GM19395 (cell line): Measurements from ENCODE around the gene SAMD7.
A peak's percentile ranks its signal among the peaks of the same experiment; 100 is the strongest.

ENCODE experiments used
- ATAC-seq: cut with Tn5 transposase; IDR thresholded peaks from one replicate; pipeline ENCODE4 v1.9.1; 2021; ENCODE audit warnings: mild to moderate bottlenecking, moderate library complexity; ENCODE audit not compliant: unreplicated experiment

Gene SAMD7

GRCh38 chr3:169907944-169908343, 3.4 kb upstream of the SAMD7 start:
- no peak for ATAC-seq

- no peak for ATAC-seq
Measured at GRCh38 chr3:169913323-169913722, 2.0 kb downstream of the SAMD7 start.

- no peak for ATAC-seq
Measured at GRCh38 chr3:169914321-169914720, 2.9 kb downstream of the SAMD7 start.

GRCh38 chr3:169923189-169923588, 11.8 kb downstream of the SAMD7 start:
- ATAC-seq: no peak

DNA sequence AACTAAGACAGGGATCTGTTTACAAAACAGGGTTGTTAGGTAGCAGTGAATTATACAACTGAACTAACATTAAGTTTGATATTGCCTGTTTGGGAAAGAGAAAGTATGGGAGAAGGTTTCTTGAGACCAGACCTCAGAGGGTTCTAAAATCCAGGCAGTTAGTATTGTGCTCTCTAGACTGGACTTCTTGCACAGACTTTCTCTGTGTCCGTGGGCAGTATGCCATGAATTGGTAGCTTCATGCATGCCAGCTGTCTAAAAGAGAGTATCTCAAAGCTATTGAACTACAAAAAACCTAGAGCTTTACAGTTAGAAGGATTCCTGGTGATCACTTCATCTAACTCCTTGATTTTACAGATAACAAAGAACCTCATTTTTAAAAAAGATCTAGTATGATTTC, 12.5 kb downstream of the SAMD7 start:
- ATAC-seq: no peak

GRCh38 chr3:169929830-169930519, 18.6 kb downstream of the SAMD7 start:
- no peak for ATAC-seq

DNA sequence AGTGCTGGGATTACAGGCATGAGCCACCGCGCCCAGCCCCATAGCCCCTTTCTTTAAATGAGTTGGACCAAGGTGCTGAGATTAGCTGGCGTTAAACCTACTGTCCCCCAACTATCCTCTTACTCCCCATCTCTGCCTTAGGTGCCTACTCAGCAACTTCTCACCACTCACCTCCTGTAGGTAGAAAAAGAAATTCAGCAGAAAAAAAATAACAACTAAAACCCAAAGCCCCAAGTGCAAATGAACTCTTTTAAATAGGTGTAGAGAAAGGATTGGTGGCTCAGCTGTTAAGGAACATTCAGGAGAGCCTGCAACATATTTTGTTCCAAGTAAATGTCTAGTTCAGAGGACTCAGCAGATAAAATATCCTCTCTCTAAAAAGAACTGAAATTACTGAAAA, 19.5 kb downstream of the SAMD7 start:
- ATAC-seq: no peak

- peak; percentile 97 for ATAC-seq
Measured at GRCh38 chr3:169931747-169932520, 20.6 kb downstream of the SAMD7 start.

DNA sequence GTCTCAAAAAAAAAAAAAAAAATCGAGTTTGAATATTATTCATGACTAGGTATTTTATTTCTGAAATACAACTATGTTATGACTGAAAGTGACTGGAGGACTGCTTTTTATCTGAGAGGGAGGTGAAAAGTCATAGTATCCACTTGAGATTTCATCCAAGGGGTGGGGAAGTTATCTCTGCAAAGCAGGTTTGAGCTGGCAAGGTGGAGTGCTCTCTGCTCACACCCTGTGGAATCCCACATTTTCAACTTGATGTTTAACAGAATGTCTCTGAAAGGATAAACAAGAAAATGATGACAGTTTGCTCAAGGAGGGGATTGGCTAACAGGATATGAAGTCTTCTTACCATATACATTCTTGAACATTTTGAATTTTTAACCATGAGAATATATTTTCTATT, 27.9 kb downstream of the SAMD7 start:
- no peak for ATAC-seq

DNA sequence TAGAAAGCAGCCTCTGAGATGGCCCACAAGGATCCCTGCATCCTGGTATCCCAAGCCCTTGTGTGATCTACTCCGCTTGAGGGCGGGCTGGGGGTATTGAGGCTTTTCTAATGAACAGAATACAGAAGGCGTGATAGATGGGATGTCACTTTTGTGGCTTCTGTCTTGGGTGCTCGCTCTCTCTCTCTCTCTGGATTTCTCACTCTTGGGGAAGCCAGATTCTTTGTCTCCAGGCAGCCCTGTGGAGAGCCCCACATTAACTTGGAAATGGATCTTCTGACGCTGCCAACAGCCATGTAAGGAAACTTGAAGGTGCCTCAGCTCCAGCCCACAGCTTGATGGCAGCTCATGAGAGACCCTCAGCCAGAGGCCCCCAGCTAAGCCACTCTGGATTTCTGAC, 28.4 kb downstream of the SAMD7 start:
- no peak for ATAC-seq

- peak; percentile 84 for ATAC-seq
Measured at GRCh38 chr3:169940470-169941181, 29.3 kb downstream of the SAMD7 start.

- ATAC-seq: peak; percentile 81
Measured at GRCh38 chr3:169945313-169945712, 33.9 kb downstream of the SAMD7 start.

- no peak for ATAC-seq
Measured at GRCh38 chr3:169946336-169946735, 35.0 kb downstream of the SAMD7 start.

- no peak for ATAC-seq
Measured at GRCh38 chr3:169948559-169949448, 37.4 kb downstream of the SAMD7 start.

- no peak for ATAC-seq
Measured at GRCh38 chr3:169952045-169952444, 40.7 kb downstream of the SAMD7 start.

GRCh38 chr3:169953462-169954141, 42.2 kb downstream of the SAMD7 start:
- peak; percentile 35 for ATAC-seq

DNA sequence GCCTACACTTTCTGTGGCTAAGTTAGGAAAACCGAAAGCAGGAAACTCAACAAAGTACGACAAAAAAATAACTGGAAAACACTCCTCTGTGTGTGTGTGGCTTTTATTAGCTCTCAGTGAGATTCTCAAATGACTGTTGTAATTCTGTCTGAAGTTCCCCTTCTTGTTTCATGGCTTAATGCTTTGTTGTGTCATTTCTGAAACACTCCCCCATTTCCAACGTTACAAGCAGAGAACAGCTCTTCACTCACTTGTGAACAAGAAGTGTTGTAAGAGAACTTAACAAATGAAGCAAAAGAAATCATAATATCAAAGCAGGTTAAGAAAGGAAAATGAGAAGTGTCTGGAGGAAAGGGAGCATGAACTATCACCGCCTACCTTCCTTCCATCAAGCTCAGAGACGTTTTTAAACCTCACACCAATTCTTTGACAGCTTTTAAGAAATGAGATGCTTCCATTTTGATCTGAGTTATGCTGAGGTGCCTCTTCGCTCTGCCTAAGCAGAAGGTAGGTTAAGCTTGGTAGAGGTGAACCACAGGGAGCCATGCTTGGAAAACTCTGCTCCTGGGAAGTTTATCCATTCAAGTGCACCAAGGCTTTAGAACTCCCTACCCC, 42.9 kb downstream of the SAMD7 start:
- peak; percentile 88 for ATAC-seq

- ATAC-seq: no peak
Measured at GRCh38 chr3:169955406-169955805, 44.0 kb downstream of the SAMD7 start.

DNA sequence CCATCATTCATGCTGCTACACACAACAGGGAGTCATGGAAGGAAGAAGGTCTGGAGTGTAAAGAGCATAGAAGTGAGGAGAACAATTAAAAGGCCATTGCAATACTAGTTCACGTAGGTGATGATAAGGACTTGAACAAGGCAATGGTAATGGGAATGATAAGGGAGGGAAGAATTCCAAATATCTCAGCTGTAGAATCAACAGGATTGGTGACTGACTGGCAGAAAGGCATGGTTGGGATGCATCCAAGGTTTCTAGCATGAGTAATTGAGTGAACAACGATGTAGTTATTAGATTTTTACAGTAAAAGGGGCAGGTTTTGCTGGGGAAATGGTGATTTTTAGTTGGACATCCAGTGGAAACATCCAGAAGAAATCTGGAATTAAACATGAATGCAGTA, 52.8 kb downstream of the SAMD7 start:
- ATAC-seq: no peak
